Suprapubic skin (tissue), 4 donors: Measurements from ENCODE around the gene ARHGAP1.

Experiments
- POLR2A ChIP-seq, 2 donors: fragments of 450-650 bp; IDR thresholded peaks; one replicate each; pipeline ENCODE4 v1.6.1; 2017; ENCODE audit warnings: antibody characterized with exemption in 2 of 2, mild to moderate bottlenecking in 2 of 2, moderate library complexity in 2 of 2
- POLR2AphosphoS5 ChIP-seq, 3 donors: sonication (generic); formaldehyde crosslinking; IDR thresholded peaks; one replicate each; pipeline ENCODE4 v1.6.1; 2017; ENCODE audit warnings: antibody characterized with exemption in 3 of 3
- TF ChIP-seq, protein P1 (sequence below), 2 donors: fragments of 200-600 bp in 1 of 2; fragments of 450-650 bp in 1 of 2; sonication (generic) in 1 of 2; IDR thresholded peaks; one replicate each; pipeline ENCODE4 v1.5.1; 2016 to 2019; ENCODE audit warnings: antibody characterized with exemption in 2 of 2, mild to moderate bottlenecking in 1 of 2, moderate library complexity in 1 of 2

DNA sequence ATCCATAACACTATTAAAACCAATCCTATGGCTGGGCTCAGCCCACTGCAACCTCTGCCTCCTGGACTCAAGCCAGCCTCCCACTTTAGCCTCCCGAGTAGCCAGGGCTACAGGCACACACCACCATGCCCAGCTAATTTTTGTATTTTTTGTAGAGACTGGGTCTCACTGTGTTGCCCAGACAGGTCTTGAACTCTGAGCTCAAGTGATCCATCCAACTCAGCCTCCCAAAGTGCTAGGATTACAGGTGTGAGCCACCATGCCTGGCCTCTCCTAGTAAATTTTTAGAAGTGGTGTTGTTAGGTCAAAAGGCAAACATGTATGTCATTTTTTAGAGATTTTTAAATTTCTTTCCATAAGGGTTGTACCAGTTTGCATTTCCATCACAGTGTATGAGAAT is 32.8 kb upstream of the ARHGAP1 start:
- TF ChIP-seq POLR2A (IDR thresholded peaks at IDR 0.05) (no peak), POLR2AphosphoS5 (IDR thresholded peaks at IDR 0.05) (no peak)
- TF ChIP-seq, protein P1, sequence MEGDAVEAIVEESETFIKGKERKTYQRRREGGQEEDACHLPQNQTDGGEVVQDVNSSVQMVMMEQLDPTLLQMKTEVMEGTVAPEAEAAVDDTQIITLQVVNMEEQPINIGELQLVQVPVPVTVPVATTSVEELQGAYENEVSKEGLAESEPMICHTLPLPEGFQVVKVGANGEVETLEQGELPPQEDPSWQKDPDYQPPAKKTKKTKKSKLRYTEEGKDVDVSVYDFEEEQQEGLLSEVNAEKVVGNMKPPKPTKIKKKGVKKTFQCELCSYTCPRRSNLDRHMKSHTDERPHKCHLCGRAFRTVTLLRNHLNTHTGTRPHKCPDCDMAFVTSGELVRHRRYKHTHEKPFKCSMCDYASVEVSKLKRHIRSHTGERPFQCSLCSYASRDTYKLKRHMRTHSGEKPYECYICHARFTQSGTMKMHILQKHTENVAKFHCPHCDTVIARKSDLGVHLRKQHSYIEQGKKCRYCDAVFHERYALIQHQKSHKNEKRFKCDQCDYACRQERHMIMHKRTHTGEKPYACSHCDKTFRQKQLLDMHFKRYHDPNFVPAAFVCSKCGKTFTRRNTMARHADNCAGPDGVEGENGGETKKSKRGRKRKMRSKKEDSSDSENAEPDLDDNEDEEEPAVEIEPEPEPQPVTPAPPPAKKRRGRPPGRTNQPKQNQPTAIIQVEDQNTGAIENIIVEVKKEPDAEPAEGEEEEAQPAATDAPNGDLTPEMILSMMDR (IDR thresholded peaks at IDR 0.05) = no peak
